A549 (cell line): ENCODE measurements around the gene ARHGAP26. TPM values are rescaled to one million over a fixed set of nuclear protein-coding genes. Genes with fewer than 3 reads are reported as not detected.

ENCODE experiments used
- ATAC-seq, 2 experiments: fragments of 200-7000 bp in 1 of 2; fragments of >200 bp in 1 of 2; cut with Nextera tagmentation in 1 of 2; cut with Tn5 transposase in 1 of 2; 3 replicates each; pipeline versions ENCODE4 v1.8.0 to v1.9.1; 2018 to 2020; ENCODE audit warnings: mild to moderate bottlenecking in 1 of 2, moderate library complexity in 1 of 2
- CTCF ChIA-PET: fragments of 300-600 bp; sonication (Branson Sonifier 250); formaldehyde crosslinking; extraction: SDS; loops from one replicate; lab custom pipeline; 2021; ENCODE audit warnings: antibody characterized with exemption, inconsistent platforms; lab: Yijun Ruan, JAX
- POLR2A ChIA-PET: fragments of 350-600 bp; formaldehyde crosslinking; extraction: SDS; loops from one replicate; lab custom pipeline; 2021; ENCODE audit warnings: antibody characterized with exemption, inconsistent platforms; lab: Yijun Ruan, JAX
- DNase-seq, 2 experiments: peaks; one replicate each; pipeline versions ENCODE4 v3.0.0 to v3.0.0-alpha.2; 2011 to 2016; ENCODE audit warnings: low read depth in 1 of 2, low spot score in 1 of 2
- FAIRE-seq: peaks from 2 replicates; lab custom pipeline; 2011; peaks lifted over from hg19 to GRCh38; lab: Jason Lieb, UNC
- H3K27ac ChIP-seq, 2 experiments: fragments of >200 bp; sonication (Bioruptor Twin); formaldehyde crosslinking; 3 replicates each; pipeline ENCODE4 v1.5.1; 2016 to 2017
- H3K4me1 ChIP-seq: fragments of >200 bp; sonication (Bioruptor Twin); formaldehyde crosslinking; 3 replicates; pipeline ENCODE4 v1.6.1; 2016
- H3K4me2 ChIP-seq: fragments of >200 bp; sonication (Bioruptor Twin); formaldehyde crosslinking; 3 replicates; pipeline ENCODE4 v1.6.1; 2016
- H3K4me3 ChIP-seq: fragments of >200 bp; sonication (Bioruptor Twin); formaldehyde crosslinking; 3 replicates; pipeline ENCODE4 v1.5.1; 2016
- H3K9me3 ChIP-seq: fragments of >200 bp; sonication (Bioruptor Twin); formaldehyde crosslinking; 3 replicates; pipeline ENCODE4 v1.6.1; 2016
- ATOH8 ChIP-seq: fragments of 250-450 bp; sonication (Bioruptor Pico); IDR thresholded peaks from 2 replicates; pipeline ENCODE4 v1.5.0; 2020; ENCODE audit warnings: low read depth, mild to moderate bottlenecking, moderate library complexity
- BCL3 ChIP-seq: fragments of >200 bp; sonication (Bioruptor Twin); formaldehyde crosslinking; IDR thresholded peaks from 3 replicates; pipeline ENCODE4 v1.6.1; 2016
- CEBPB ChIP-seq, 2 experiments: fragments of >200 bp in 1 of 2; sonication (Bioruptor Twin) in 1 of 2; formaldehyde crosslinking in 1 of 2; IDR thresholded peaks; 2 replicates each; pipeline ENCODE4 v1.6.1; 2012 to 2016
- CHD4 ChIP-seq: fragments of 200-600 bp; sonication (generic); IDR thresholded peaks from 2 replicates; pipeline ENCODE4 v1.6.1; 2016; ENCODE audit warnings: antibody characterized with exemption, mild to moderate bottlenecking, borderline replicate concordance
- E2F6 ChIP-seq: IDR thresholded peaks from 2 replicates; pipeline ENCODE4 v1.6.1; 2012; ENCODE audit warnings: low read depth, borderline replicate concordance
- ESRRA ChIP-seq: fragments of 150-350 bp; IDR thresholded peaks from 2 replicates; pipeline ENCODE4 v1.6.1; 2014; ENCODE audit warnings: mild to moderate bottlenecking, low read length, borderline replicate concordance
- FOSL2 ChIP-seq, 2 experiments: fragments of 450-650 bp in 1 of 2; fragments of >200 bp in 1 of 2; sonication (Bioruptor Twin) in 1 of 2; formaldehyde crosslinking; IDR thresholded peaks; 2 replicates each; pipeline versions ENCODE4 v1.5.0 to v1.6.1; 2016 to 2020; ENCODE audit warnings: mild to moderate bottlenecking in 1 of 2, moderate library complexity in 1 of 2
- GATA3 ChIP-seq: IDR thresholded peaks from 2 replicates; pipeline ENCODE4 v1.6.1; 2012; ENCODE audit warnings: borderline replicate concordance
- HDAC2 ChIP-seq: fragments of 200-600 bp; sonication (generic); IDR thresholded peaks from 2 replicates; pipeline ENCODE4 v1.6.1; 2016
- HES2 ChIP-seq: fragments of >200 bp; sonication (Bioruptor Twin); formaldehyde crosslinking; IDR thresholded peaks from 2 replicates; pipeline ENCODE4 v1.6.1; 2016
- HMGXB4 ChIP-seq: fragments of 250-450 bp; sonication (Bioruptor Pico); IDR thresholded peaks from 2 replicates; pipeline ENCODE4 v1.5.0; 2021; ENCODE audit warnings: mild to moderate bottlenecking, moderate library complexity, borderline replicate concordance
- HOXA7 ChIP-seq: fragments of 250-450 bp; sonication (Bioruptor Pico); IDR thresholded peaks from 2 replicates; pipeline ENCODE4 v1.5.0; 2020; ENCODE audit warnings: mild to moderate bottlenecking, moderate library complexity
- HOXB5 ChIP-seq: fragments of 250-450 bp; sonication (Bioruptor Pico); IDR thresholded peaks from 2 replicates; pipeline ENCODE4 v1.5.0; 2020; ENCODE audit warnings: mild to moderate bottlenecking, moderate library complexity
- JUNB ChIP-seq: fragments of >200 bp; sonication (Bioruptor Twin); formaldehyde crosslinking; IDR thresholded peaks from 2 replicates; pipeline ENCODE4 v1.6.1; 2016
- MAX ChIP-seq: IDR thresholded peaks from 2 replicates; pipeline ENCODE4 v1.6.1; 2012
- MAZ ChIP-seq: fragments of 150-350 bp; IDR thresholded peaks from 2 replicates; pipeline ENCODE4 v1.6.1; 2014; ENCODE audit warnings: antibody characterized with exemption, low read depth, low read length, borderline replicate concordance
- PHF8 ChIP-seq: fragments of 200-600 bp; sonication (generic); IDR thresholded peaks from 2 replicates; pipeline ENCODE4 v1.6.1; 2016; ENCODE audit warnings: low read depth, mild to moderate bottlenecking, antibody characterized with exemption, moderate library complexity, borderline replicate concordance
- POLR2A ChIP-seq: IDR thresholded peaks from 2 replicates; pipeline ENCODE4 v1.6.1; 2012; ENCODE audit warnings: mild to moderate bottlenecking, low read length
- RAD21 ChIP-seq, 2 experiments: fragments of >200 bp in 1 of 2; sonication (Bioruptor Twin) in 1 of 2; formaldehyde crosslinking in 1 of 2; IDR thresholded peaks in 1 of 2; conservative IDR thresholded peaks in 1 of 2; 2 replicates in 1 of 2; 3 replicates in 1 of 2; pipeline ENCODE4 v1.6.1; 2012 to 2018; ENCODE audit warnings: inconsistent platforms in 1 of 2
- RARB ChIP-seq: fragments of 250-450 bp; sonication (Bioruptor Pico); IDR thresholded peaks from 2 replicates; pipeline ENCODE4 v1.8.0; 2021; ENCODE audit warnings: mild to moderate bottlenecking, moderate library complexity
- RNF2 ChIP-seq: fragments of 200-600 bp; sonication (generic); IDR thresholded peaks from 2 replicates; pipeline ENCODE4 v1.6.1; 2016; ENCODE audit warnings: low read depth, mild to moderate bottlenecking, antibody characterized with exemption, moderate library complexity, borderline replicate concordance
- SREBF2 ChIP-seq: fragments of 450-650 bp; IDR thresholded peaks from 2 replicates; pipeline ENCODE4 v1.6.1; 2014; ENCODE audit warnings: mild to moderate bottlenecking, moderate library complexity
- USF2 ChIP-seq: fragments of 450-650 bp; IDR thresholded peaks from 2 replicates; pipeline ENCODE4 v1.6.1; 2014; ENCODE audit warnings: antibody characterized with exemption
- ZNF302 ChIP-seq: fragments of 250-450 bp; sonication (Bioruptor Pico); IDR thresholded peaks from 2 replicates; pipeline ENCODE4 v1.9.0; 2021; ENCODE audit warnings: inconsistent platforms, mild to moderate bottlenecking, moderate library complexity
- WGBS: methylation state at CpG from one replicate; pipeline ENCODE4 v1.1.6; 2017; ENCODE audit errors: missing lambda C conversion rate; 5-methylcytosine and 5-hydroxymethylcytosine counted together
- polyA plus RNA-seq, 4 experiments: library from polyadenylated mRNA; depleted of rRNA in 3 of 4; stranded (reverse); fragments of >200 nt; fragmentation: RNase III in 1 of 4; extraction: RNeasy Plus Mini Kit Qiagen cat#74134 plus additional on column Dnase treatment in 1 of 4; gene quantifications; 2 replicates in 3 of 4; 3 replicates in 1 of 4; pipeline ENCODE4 v1.2.3, GENCODE V29; 2011 to 2017

The ARHGAP26 gene
- polyA plus RNA-seq, 2 of the 4 experiments (the other 2 are of a cell fraction) = 6.6 to 19.1 TPM

GRCh38 chr5:143180751-143181150 lies 410.6 kb downstream of the ARHGAP26 start:
- FAIRE-seq (no peak), ATAC-seq (no peak), DNase-seq (no peak)
- ChIA-PET POLR2A (no interaction called here), CTCF (no interaction called here)
- H3K4me1 ChIP-seq = peaks cover 36% of the 10 kb centered on the region
- TF ChIP-seq MAX (no peak), HOXB5 (CRISPR knock-in tag) (no peak), HMGXB4 (CRISPR knock-in tag) (no peak), USF2 (no peak), E2F6 (no peak), POLR2A (no peak), CEBPB (IDR thresholded peaks at IDR 0.05) (no peak), RNF2 (no peak), SREBF2 (no peak), RARB (CRISPR knock-in tag) (no peak), RAD21 (conservative IDR thresholded peaks at IDR 0.05 in 1 of 2, IDR thresholded peaks at IDR 0.05 in 1 of 2) (no peak), HOXA7 (no peak), ZNF302 (no peak), MAZ (no peak), FOSL2 (IDR thresholded peaks at IDR 0.05) (no peak), FOSL2 (CRISPR knock-in tag; IDR thresholded peaks at IDR 0.05) (no peak), ATOH8 (no peak), PHF8 (no peak), HES2 (no peak)
- H3K4me3 ChIP-seq = no peak overlapping the region
- H3K27ac ChIP-seq = peak overlapping the region in 1 of 2 experiments; percentile 5; a peak in 1 of 6 replicates
- no peaks in the 10 kb centered on the region for H3K9me3 ChIP-seq
- no peak overlapping the region for H3K4me2 ChIP-seq
- WGBS = 88% methylated on average over 1 of the region's 1 CpG

- no peak overlapping the region for H3K4me2 ChIP-seq
- POLR2A ChIA-PET = no interaction called here
- peaks cover 32% of the 10 kb centered on the region for H3K4me1 ChIP-seq
- peak overlapping the region in 1 of 2 experiments; percentile 5; a peak in 1 of 6 replicates for H3K27ac ChIP-seq
- FAIRE-seq = no peak
- WGBS = 91% methylated on average over 3 of the region's 3 CpGs
- H3K4me3 ChIP-seq = no peak overlapping the region
- no peak for DNase-seq
- H3K9me3 ChIP-seq = no peaks in the 10 kb centered on the region
- TF ChIP-seq HOXB5 (CRISPR knock-in tag) (no peak), RARB (CRISPR knock-in tag) (no peak), PHF8 (no peak), JUNB (no peak), HDAC2 (no peak), BCL3 (no peak), ATOH8 (no peak), HOXA7 (no peak), ESRRA (no peak), CHD4 (no peak), USF2 (no peak), GATA3 (no peak), POLR2A (no peak)
- CTCF ChIA-PET = no interaction called here
- ATAC-seq = no peak
These were observed 411.0 kb downstream of the ARHGAP26 start for GRCh38 chr5:143181173-143181572.
